GM23248 (cell line): Measurements from ENCODE around the gene CREB5. TPM values are rescaled to one million over a fixed set of nuclear protein-coding genes. Genes with fewer than 3 reads are reported as not detected.

Source experiments
- DNase-seq: peaks from one replicate; pipeline ENCODE4 v3.0.0-alpha.2; 2015
- H2AFZ ChIP-seq: fragments of 200-600 bp; sonication (generic); 2 replicates; pipeline ENCODE4 v1.6.1; 2016; ENCODE audit warnings: antibody characterized with exemption
- H3F3A ChIP-seq: fragments of 200-600 bp; sonication (generic); 2 replicates; pipeline ENCODE4 v1.6.1; 2016; ENCODE audit warnings: mild to moderate bottlenecking, antibody characterized with exemption, mixed run types; ENCODE audit not compliant: insufficient read depth
- H3K27ac ChIP-seq: fragments of 200-600 bp; sonication (generic); 2 replicates; pipeline ENCODE4 v1.5.1; 2016; ENCODE audit warnings: mild to moderate bottlenecking
- H3K27me3 ChIP-seq: fragments of 200-600 bp; sonication (generic); replicated peaks from 2 replicates; pipeline ENCODE4 v1.6.1; 2016; ENCODE audit warnings: mild to moderate bottlenecking; ENCODE audit not compliant: insufficient read depth
- H3K36me3 ChIP-seq: fragments of 200-600 bp; sonication (generic); 2 replicates; pipeline ENCODE4 v1.6.1; 2016; ENCODE audit warnings: low read depth, mild to moderate bottlenecking
- H3K4me1 ChIP-seq: fragments of 200-600 bp; sonication (generic); 2 replicates; pipeline ENCODE4 v1.6.1; 2016; ENCODE audit warnings: mild to moderate bottlenecking; ENCODE audit not compliant: insufficient read depth
- H3K4me2 ChIP-seq: fragments of 200-600 bp; sonication (generic); one replicate; pipeline ENCODE4 v1.6.1; 2016; ENCODE audit warnings: mild to moderate bottlenecking; ENCODE audit not compliant: unreplicated experiment
- H3K4me3 ChIP-seq: fragments of 200-600 bp; sonication (generic); 2 replicates; pipeline ENCODE4 v1.5.1; 2016; ENCODE audit warnings: mild to moderate bottlenecking
- H3K79me2 ChIP-seq: fragments of 200-600 bp; sonication (generic); 2 replicates; pipeline ENCODE4 v1.6.1; 2016; ENCODE audit warnings: mild to moderate bottlenecking; ENCODE audit not compliant: insufficient read depth
- H3K9ac ChIP-seq: fragments of 200-600 bp; sonication (generic); 2 replicates; pipeline ENCODE4 v1.6.1; 2016; ENCODE audit warnings: mild to moderate bottlenecking
- H3K9me2 ChIP-seq: fragments of 200-600 bp; sonication (generic); 2 replicates; pipeline ENCODE4 v1.6.1; 2016; ENCODE audit warnings: mixed run types, mild to moderate bottlenecking, moderate library complexity; ENCODE audit not compliant: insufficient read depth
- H3K9me3 ChIP-seq: fragments of 200-600 bp; sonication (generic); one replicate; pipeline ENCODE4 v1.6.1; 2017; ENCODE audit warnings: low read depth
- H4K20me1 ChIP-seq: fragments of 200-600 bp; sonication (generic); 2 replicates; pipeline ENCODE4 v1.6.0; 2016; ENCODE audit not compliant: insufficient read depth
- EZH2 ChIP-seq: fragments of 200-600 bp; sonication (generic); IDR thresholded peaks from 2 replicates; pipeline ENCODE4 v1.6.1; 2018; ENCODE audit warnings: antibody characterized with exemption, mild to moderate bottlenecking; ENCODE audit not compliant: insufficient read depth, poor library complexity, severe bottlenecking
- EZH2phosphoT487 ChIP-seq: fragments of 200-600 bp; sonication (generic); IDR thresholded peaks from 2 replicates; pipeline ENCODE4 v1.6.1; 2018; ENCODE audit warnings: antibody characterized with exemption, moderate library complexity, mild to moderate bottlenecking, low read depth; ENCODE audit not compliant: insufficient read depth
- WGBS, 2 experiments: methylation state at CpG; one replicate each; pipeline ENCODE4 v1.1.6; 2015 to 2017; ENCODE audit warnings: low lambda C conversion rate in 2 of 2, low coverage in 1 of 2; ENCODE audit errors: missing lambda C conversion rate in 2 of 2; 5-methylcytosine and 5-hydroxymethylcytosine counted together
- in situ Hi-C: fragments of 300-500 bp; cut with MboI; formaldehyde crosslinking; loops from 2 replicates; pipeline ENCODE4 v1.15.0; 2020
- polyA plus RNA-seq: library from polyadenylated mRNA; unstranded; fragments of >200 nt; fragmentation: Nextera tagmentation; extraction: Ambion mirVana; gene quantifications from 2 replicates; pipeline ENCODE4 v1.2.1, GENCODE V29; 2016
- total RNA-seq: library from RNA; depleted of rRNA; stranded (reverse); fragments of >200 nt; shearing (Covaris generic); gene quantifications from 2 replicates; pipeline ENCODE4 v1.2.3, GENCODE V29; 2014

CREB5 gene
- total and polyA plus RNA-seq, 2 experiments from 2014 or later = 13.6 to 19.2 TPM

DNA sequence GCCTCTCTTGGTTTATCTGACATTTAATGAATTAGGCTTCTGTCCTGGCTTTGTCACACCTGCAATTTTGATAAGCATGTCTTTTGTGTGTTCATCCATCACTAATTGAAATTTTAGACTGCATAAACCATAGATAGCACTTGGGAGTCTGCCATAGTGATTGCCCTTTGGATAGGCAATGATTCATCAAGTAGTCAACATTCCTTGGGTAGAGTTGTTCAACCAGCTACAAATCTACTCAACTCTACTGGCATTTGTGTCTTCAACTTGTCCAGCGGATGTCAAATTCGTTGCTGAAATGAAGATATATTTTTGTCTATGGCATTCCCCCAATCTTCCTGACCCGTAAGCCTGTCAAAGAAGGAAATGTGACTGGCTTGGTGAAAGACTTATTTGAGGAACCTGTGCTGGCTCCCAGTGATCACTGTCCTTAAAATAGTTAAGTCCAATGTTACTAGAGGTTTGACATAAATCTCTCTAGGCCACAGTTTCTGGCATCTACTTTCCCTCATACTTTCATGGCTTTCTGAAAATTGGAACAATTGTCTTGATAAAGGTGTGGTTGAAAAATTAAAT is 33.7 kb upstream of the CREB5 start:
- Histone ChIP-seq H4K20me1 (no peaks in the 10 kb centered on the region), H2AFZ (no peak overlapping the region), H3F3A (no peaks in the 10 kb centered on the region), H3K4me3 (no peak overlapping the region), H3K4me2 (no peak overlapping the region), H3K79me2 (no peaks in the 10 kb centered on the region), H3K27ac (no peak overlapping the region), H3K36me3 (no peaks in the 10 kb centered on the region), H3K9me3 (no peaks in the 10 kb centered on the region), H3K4me1 (peaks cover 4% of the 10 kb centered on the region; the same call in 1 of the 2 replicates), H3K9ac (no peak overlapping the region), H3K27me3 (no peaks in the 10 kb centered on the region), H3K9me2 (no peaks in the 10 kb centered on the region)
- 90 to 96% methylated on average over 3 of the region's 3 CpGs for WGBS, 2 experiments
- in situ Hi-C loops = loop anchor here (25.0 kb wide), 1 partner anchor 734 kb away; no protein-coding TSS in a partner anchor
- TF ChIP-seq EZH2 = no peak
- no peak for TF ChIP-seq EZH2phosphoT487
- peak; percentile 40 for DNase-seq

DNA sequence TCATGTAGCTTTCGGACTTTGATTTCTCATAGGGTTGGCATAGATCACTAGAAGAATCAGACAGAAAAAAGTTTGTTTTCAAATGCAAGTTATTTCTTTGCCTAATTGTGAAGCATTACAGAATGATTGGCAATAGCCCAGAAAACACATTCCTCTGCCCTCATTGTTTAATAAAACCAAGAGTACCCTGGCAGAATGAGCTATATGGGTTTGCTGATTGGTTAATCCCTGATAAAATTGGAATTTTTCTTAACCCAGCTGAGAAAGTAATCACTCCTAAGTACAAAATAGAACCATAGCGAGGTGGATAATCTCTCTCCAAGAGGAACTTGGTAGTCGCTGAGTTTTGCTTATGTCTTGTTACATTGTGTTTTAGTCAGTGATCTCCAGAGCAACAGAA is 30.9 kb upstream of the CREB5 start:
- no peaks in the 10 kb centered on the region for H4K20me1 ChIP-seq
- H3K9me2 ChIP-seq = no peaks in the 10 kb centered on the region
- no peak overlapping the region for H3K27ac ChIP-seq
- no peak overlapping the region for H3K4me3 ChIP-seq
- 90 to 93% methylated on average over 3 of the region's 3 CpGs for WGBS, 2 experiments
- H3F3A ChIP-seq = no peaks in the 10 kb centered on the region
- peaks cover 4% of the 10 kb centered on the region; the same call in 1 of the 2 replicates for H3K4me1 ChIP-seq
- no peak overlapping the region for H3K9ac ChIP-seq
- in situ Hi-C loops = loop anchor here (25.0 kb wide), 1 partner anchor 731 kb away; no protein-coding TSS in a partner anchor
- no peaks in the 10 kb centered on the region for H3K36me3 ChIP-seq
- TF ChIP-seq EZH2phosphoT487 (no peak), EZH2 (no peak)
- H3K9me3 ChIP-seq = no peaks in the 10 kb centered on the region
- H2AFZ ChIP-seq = no peak overlapping the region
- H3K79me2 ChIP-seq = no peaks in the 10 kb centered on the region
- no peak overlapping the region for H3K4me2 ChIP-seq
- DNase-seq = no peak
- no peaks in the 10 kb centered on the region for H3K27me3 ChIP-seq

DNA sequence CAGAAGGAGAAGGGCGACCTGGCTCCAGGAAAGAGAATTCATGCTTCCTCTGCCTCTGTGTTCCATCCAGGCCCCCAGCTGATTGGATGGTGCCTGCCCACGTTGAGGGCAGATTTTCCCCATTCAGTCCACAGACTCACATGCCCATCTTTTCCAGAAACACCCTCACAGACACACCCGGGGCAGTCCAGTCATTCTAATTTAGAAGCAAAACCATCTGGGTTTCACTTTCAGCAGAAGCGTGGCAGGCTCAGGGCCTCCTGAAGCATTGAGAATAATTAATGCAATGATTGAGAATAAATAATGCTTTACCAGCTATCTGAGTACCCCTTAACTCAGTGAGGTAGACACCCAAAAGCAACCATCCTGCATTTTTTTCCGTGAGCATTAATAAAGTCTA is 30.2 kb upstream of the CREB5 start:
- no peaks in the 10 kb centered on the region for H3K27me3 ChIP-seq
- H3K9me3 ChIP-seq = no peaks in the 10 kb centered on the region
- peaks cover 4% of the 10 kb centered on the region; the same call in 1 of the 2 replicates for H3K4me1 ChIP-seq
- no peaks in the 10 kb centered on the region for H3K9me2 ChIP-seq
- H3F3A ChIP-seq = no peaks in the 10 kb centered on the region
- no peak overlapping the region for H3K4me2 ChIP-seq
- H3K9ac ChIP-seq = no peak overlapping the region
- no peaks in the 10 kb centered on the region for H3K36me3 ChIP-seq
- no peak for TF ChIP-seq EZH2phosphoT487
- no peak for TF ChIP-seq EZH2
- no peaks in the 10 kb centered on the region for H3K79me2 ChIP-seq
- in situ Hi-C loops = loop anchor here (25.0 kb wide), 1 partner anchor 730 kb away; no protein-coding TSS in a partner anchor
- 61 to 70% methylated on average over 5 of the region's 5 CpGs for WGBS, 2 experiments
- no peak overlapping the region for H3K4me3 ChIP-seq
- no peak overlapping the region for H3K27ac ChIP-seq
- DNase-seq = no peak
- no peaks in the 10 kb centered on the region for H4K20me1 ChIP-seq
- no peak overlapping the region for H2AFZ ChIP-seq

DNA sequence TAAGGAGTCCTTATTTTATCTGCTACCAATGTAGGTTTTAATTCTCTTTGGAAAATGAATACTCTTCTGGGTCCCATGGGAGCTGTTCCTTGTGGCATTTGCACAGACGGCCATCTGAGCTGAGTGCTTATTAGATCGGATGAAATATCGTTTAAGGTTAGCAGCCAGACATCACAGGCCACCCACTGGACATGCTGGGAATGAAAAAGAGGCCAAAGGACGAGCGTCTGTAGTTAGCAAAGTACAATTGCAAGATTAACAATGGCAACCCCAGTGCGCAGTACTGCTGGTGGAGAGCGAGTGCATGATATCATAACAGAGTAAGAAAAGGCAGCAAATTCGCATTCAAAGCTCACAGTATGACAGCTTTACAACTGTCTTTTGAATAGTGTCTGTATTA is 28.3 kb upstream of the CREB5 start:
- DNase-seq = no peak
- no peak overlapping the region for H2AFZ ChIP-seq
- H3K27me3 ChIP-seq = no peaks in the 10 kb centered on the region
- H3K4me2 ChIP-seq = no peak overlapping the region
- TF ChIP-seq EZH2 (no peak), EZH2phosphoT487 (no peak)
- no peak overlapping the region for H3K4me3 ChIP-seq
- in situ Hi-C loops = loop anchor here (25.0 kb wide), 1 partner anchor 728 kb away; no protein-coding TSS in a partner anchor
- H3K4me1 ChIP-seq = no peaks in the 10 kb centered on the region
- no peaks in the 10 kb centered on the region for H3K9me3 ChIP-seq
- no peaks in the 10 kb centered on the region for H3K79me2 ChIP-seq
- no peaks in the 10 kb centered on the region for H3K9me2 ChIP-seq
- 74 to 82% methylated on average over 8 of the region's 8 CpGs for WGBS, 2 experiments
- no peaks in the 10 kb centered on the region for H3F3A ChIP-seq
- no peaks in the 10 kb centered on the region for H4K20me1 ChIP-seq
- H3K36me3 ChIP-seq = no peaks in the 10 kb centered on the region
- H3K27ac ChIP-seq = no peak overlapping the region
- no peak overlapping the region for H3K9ac ChIP-seq
